B cell (primary cell): ENCODE data around the gene CDC42BPB.

Source experiments
- EZH2 ChIP-seq: IDR thresholded peaks from 2 replicates; pipeline ENCODE4 v1.6.1; 2012; ENCODE audit warnings: borderline replicate concordance, low read depth, mild to moderate bottlenecking, moderate library complexity, low read length; ENCODE audit not compliant: insufficient read depth, poor library complexity, severe bottlenecking
- TF ChIP-seq, protein P1 (sequence below): fragments of 200-600 bp; IDR thresholded peaks from one replicate; pipeline ENCODE4 v1.8.0; 2022; ENCODE audit warnings: antibody characterized with exemption, mild to moderate bottlenecking

- TF ChIP-seq, protein P1, sequence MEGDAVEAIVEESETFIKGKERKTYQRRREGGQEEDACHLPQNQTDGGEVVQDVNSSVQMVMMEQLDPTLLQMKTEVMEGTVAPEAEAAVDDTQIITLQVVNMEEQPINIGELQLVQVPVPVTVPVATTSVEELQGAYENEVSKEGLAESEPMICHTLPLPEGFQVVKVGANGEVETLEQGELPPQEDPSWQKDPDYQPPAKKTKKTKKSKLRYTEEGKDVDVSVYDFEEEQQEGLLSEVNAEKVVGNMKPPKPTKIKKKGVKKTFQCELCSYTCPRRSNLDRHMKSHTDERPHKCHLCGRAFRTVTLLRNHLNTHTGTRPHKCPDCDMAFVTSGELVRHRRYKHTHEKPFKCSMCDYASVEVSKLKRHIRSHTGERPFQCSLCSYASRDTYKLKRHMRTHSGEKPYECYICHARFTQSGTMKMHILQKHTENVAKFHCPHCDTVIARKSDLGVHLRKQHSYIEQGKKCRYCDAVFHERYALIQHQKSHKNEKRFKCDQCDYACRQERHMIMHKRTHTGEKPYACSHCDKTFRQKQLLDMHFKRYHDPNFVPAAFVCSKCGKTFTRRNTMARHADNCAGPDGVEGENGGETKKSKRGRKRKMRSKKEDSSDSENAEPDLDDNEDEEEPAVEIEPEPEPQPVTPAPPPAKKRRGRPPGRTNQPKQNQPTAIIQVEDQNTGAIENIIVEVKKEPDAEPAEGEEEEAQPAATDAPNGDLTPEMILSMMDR, result peak; percentile 12
- TF ChIP-seq EZH2, result no peak
These were observed 48.3 kb upstream of the CDC42BPB start for GRCh38 chr14:103105580-103106150.
